HG03565 (cell line): ENCODE measurements around the gene DCAF12.

Source experiments
- ATAC-seq: cut with Tn5 transposase; IDR thresholded peaks from one replicate; pipeline ENCODE4 v1.9.1; 2021; ENCODE audit warnings: mild to moderate bottlenecking, moderate library complexity; ENCODE audit not compliant: unreplicated experiment

Gene DCAF12

DNA sequence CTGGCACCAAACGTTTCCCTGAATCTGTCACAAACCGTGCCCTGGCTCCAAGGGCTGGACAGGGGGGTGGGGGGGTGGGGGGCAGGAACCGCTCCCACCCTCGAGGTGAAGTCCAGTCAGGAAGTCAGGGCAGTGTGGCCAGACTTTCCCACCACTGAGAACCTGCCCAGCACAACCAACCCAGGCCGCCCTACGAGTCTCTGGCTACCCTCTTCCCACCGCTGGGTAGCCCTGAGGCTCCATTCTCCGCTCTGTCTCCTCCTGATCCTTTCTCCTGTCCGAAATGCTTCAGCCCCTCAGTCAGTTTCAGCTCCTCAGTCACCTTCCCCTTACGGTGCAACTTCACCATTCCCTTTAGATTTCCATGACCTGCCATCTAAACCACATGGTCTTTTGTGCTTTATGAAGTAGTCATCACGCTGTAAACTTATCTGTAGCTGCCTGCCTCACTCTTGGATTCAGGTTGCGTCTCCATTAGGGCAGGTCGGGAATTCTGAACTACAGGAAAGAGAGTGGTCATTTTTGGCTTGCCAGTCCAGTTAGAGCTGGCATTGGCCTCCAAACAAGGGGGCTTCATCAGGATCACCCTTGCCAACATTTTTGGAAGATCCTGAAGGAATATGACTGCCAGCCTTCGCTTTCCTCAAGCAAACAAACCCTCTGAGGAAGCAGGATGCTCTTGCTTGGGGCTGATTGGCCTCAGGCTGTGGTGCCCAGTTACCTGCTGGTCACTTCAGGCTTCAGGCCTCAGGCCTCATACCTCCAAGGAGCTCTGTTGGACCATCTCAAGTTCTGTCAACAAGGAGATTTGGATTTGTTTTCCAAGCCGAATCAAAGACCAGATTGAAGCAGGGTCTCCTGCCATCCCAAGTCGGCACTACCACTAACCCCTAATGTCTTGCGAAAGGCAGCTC lies 794 bp upstream of the DCAF12 start:
- ATAC-seq, result no peak

DNA sequence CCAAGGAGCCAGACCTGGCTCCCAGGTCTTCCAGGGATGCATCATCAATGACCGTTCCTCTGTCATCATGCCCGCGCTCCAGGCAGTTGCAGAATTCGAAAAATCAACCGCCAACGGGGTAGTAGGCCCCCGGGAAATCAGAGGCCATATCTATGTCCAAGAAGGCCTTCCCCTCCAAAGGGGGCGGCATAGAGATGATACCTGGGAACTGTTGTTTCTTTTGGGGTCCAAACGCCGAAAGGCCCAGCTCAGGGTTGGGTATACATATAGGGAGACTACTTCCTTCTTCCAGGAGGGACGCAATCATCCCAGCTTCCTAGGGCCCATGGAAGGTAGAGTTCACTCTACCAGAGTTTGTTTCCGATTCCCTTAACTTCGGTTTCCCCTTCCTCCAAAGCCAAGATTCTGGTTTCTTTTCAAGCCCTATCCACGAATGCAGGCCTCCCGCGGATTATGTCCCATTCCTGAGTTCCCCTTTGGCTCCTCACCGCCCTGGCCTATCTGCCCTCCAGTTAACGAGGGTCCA lies 754 bp downstream of the DCAF12 start:
- no peak for ATAC-seq

DNA sequence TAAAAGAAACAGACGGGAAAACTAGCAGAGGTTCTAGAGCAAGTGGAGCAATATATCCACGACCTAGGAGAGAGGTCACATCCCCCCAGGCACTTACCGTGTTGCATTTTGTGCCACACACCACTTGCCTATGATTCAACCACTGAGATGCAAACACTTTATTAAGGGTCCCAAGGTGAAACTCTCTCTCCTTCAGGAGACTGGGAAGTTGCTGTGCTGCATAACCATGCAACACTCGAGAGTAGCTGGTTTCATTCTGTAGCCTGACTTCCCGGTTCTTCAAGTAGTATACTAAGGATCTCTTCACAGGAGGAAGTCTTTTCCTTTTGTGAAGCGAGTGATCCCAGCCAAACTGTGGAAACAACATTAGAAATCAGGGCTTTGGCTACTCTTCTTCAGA lies 1.6 kb downstream of the DCAF12 start:
- no peak for ATAC-seq

DNA sequence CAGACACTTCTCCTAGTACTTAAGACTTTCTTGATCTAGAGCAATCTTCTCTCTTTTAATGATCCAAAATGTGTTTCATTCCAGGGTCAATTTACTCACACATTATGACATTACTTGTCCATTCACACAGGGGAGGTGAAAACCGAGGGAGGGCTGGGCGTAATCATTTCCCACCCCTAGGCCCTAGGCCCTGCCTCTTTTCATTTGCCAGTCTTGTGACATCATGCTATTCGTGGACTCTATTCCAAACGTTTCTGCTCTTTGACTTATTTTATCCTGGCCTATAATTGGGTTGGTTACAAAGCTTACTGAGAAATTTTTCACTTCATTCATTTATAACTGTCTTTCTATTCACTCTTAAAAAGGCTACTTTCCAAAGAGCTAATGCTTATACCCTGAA lies 2.4 kb downstream of the DCAF12 start:
- peak; percentile 4 for ATAC-seq

DNA sequence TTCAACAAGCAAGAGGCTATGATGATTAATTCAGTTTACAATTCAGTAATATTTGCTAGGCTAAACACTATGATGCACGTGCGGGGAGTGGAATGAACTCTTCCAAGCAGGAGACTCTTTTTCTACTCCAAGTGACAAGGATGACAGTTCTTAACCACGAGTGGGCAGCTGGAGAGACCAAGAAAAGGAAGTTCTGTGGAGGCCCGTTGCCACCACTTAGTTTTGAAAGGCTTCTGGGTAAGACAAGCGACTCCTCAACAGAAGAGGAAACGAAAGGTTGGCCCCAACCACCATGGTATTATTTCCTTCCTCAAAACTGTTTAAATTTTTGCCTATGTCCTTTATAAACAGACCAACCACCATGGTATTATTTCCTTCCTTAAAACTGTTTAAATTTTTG lies 2.8 kb downstream of the DCAF12 start:
- peak; percentile 32 for ATAC-seq

DNA sequence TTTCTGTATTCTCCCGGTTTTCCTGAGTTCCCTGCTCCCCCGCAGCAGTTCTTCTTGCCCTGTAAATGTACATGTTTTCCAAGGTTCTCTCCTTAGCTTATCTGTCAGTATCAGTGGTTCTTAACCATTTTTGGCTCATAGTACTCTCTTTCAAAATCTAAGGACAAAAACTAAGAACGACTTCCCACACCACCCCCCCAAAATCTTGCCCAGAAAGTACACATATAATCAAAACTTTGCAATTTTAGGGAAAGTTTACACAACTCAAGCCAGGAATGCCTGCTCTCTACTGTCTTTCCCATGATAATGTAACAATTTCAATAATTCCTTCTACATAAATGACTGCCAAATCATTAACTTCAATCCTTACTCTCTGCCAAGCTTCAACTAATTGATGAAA lies 4.5 kb downstream of the DCAF12 start:
- ATAC-seq, result no peak

DNA sequence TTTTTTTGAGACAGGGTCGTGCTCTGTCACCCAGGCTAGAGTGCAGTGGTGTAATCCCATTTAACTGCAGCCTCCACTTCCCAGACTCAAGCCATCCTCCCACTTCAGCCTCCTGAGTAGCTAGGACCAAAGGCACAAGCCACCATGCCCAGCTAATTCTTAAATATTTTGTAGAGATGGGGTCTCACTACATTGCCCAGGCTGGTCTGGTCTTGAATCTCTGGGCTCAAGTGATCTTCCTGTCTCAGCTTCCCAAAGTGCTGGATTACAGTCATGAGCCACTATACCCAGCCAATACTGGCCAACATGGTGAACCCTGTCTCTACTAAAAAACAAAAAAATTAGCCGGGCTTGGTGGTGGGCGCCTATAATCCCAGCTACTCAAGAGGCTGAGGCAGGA lies 6.8 kb downstream of the DCAF12 start:
- ATAC-seq, result no peak

DNA sequence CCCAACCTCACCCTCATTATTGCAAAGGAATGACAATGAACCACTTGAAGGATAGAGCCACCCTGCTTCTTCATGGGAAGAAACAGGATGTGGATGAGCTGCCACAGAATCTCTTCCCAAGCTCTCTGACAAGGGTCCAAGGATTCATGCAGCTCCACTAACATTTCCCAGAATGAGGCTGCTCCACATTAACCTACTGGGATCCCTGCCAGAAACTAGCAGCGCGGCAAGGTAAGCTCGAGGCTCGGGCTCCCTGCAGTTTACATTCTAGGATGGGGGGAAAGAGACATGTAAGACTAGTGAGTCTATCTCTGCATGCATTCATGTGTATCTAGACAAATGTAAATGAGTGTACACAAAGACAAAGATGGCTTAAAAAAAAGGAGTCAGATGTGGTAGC lies 12.1 kb downstream of the DCAF12 start:
- ATAC-seq, result no peak

DNA sequence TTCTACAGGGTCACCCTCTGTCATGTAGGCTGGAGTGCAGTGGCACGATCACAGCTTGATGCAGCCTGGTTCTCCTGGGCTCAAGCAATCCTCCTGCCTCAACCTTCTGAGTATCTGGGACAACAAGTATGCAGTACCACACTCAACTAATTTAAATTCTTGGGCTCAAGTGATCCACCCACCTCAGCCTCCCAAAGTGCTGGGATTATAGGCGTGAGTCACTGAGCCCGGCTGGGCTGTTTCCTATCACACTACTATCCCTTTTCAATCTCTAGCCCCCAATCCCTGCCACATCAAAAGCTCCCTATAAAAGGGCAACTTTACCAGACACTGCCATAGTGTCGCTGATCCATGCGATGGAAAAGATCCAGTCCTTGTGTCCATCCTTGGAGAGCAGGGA lies 20.4 kb downstream of the DCAF12 start:
- ATAC-seq, result no peak

DNA sequence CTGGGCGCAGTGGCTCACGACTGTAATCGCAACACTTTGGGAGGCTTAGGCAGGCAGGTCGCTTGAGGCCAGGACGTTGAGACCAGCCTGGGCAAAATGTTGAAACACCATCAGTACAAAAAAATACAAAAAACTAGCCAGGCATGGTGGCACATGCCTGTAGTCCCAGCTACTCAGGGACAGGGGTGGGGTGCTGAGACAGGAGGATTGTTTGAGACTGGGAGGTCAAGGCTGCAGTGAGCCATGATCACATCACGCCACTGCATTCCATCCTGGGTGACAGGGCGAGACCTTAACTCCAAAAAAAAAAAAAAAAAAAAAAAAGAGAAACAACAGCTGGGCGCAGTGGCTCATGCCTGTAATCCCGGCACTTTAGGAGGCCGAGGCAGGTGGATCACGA lies 23.7 kb downstream of the DCAF12 start:
- no peak for ATAC-seq

DNA sequence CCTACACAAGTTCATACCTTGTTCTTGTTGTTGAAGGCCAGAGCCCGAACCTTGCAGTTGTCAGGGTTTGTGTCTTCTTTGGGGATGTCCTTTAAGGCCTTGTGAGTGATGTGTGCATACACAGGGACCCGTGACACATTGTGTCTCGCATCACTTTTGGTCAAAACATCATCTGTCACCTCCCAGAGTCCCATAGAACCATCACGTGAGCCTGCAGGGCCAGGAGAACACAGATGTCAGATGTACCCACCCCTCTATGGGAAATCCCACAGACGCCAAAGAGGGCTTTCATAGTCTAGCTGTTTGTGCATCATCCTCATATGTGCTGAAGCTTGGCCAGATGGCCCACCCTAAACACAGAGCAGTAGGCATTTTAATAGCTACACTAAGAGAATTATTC lies 28.2 kb downstream of the DCAF12 start:
- no peak for ATAC-seq

DNA sequence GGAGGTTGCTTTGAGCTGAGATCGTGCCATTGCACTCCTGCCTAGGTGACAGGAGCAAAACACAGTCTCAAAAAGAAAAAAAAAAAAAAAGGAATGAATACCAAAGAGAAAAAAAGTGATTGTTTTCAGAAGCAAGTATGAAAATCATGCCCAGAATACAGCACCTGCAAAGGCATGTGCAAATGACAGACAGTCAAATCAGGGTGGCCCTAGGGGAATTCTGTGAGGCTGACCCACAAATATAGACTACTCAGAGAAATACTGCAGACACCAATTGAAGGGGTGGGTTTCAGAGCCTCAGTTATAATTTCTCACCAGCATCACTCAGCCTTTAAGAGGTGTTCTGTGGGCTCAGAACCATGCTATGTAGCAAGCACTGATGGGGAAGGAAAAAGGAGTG lies 28.6 kb downstream of the DCAF12 start:
- no peak for ATAC-seq

DNA sequence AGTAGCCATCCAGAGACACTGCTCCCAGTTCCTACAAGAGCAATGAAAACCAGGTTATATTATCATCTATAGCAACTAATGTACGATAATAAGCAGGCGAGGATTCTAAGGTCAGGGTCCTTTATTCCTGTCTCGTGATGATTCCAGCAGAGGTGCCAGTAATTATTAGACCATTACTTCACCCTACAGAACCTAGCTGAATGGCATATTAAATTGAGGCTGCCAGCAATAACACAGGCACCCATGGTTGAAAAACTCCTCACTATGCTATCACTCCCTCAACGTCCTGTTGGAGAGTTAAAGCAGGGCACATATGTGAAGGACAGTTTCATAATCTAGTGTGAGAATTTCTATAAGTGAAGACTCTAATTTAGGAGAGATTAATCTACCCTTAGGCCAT lies 29.7 kb downstream of the DCAF12 start:
- no peak for ATAC-seq

DNA sequence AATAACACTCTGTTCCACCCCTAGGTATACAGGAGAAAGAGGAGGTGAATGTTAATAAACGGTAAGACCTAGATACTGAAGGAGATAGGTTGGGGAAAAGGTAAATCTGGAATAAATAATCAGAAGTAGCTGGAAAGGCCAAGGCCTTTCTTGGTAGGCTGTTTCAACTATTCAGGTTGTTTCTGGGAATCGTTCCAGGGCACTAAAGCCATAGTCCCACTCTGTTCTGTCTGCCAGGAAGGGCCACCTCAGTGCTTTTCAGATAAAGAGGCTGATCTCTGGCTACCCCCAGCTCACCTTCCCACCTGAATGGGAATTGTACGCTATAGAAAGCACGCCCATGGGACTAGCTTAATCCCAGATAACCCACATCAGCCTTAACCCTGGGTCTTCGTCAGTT lies 32.9 kb downstream of the DCAF12 start:
- no peak for ATAC-seq

DNA sequence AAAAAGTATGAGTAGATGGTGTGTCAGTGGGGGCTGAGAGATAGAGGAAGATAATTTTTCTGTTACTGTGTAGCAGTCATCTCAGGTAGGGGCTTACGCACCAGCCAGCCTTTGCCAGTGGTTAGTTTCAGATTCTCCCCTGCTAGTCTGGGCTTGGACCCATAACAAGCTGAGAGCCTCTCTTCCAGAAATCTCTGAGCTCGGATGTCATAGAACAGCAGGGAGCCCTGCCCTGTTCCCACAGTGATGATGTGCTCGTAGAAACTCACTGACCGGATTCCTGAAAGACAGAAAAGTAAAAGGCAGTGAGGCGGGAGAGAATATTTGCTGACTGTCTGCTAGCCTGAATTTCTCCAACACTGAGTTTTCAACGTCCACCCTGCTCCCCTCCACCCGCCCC lies 37.2 kb downstream of the DCAF12 start:
- ATAC-seq, result no peak

DNA sequence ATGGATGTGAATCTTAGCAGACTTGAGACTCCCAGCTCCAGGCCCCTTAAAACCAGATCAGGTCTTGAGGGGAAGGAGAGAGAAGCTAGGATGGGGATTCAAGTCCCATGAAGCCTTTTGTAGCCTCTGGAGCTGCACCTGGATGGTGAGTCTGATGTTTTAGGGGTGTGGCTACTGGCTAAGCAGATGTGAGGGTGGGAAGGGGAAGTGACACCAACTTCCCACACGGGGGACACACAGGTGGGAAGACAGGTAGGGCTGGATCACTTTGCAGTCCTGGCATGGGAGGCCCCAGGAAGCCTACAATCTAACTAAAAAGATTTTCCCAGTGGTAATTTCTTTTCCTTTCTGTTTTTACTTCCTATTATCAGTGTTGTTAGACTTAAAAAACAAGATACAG lies 39.1 kb downstream of the DCAF12 start:
- ATAC-seq, result no peak

DNA sequence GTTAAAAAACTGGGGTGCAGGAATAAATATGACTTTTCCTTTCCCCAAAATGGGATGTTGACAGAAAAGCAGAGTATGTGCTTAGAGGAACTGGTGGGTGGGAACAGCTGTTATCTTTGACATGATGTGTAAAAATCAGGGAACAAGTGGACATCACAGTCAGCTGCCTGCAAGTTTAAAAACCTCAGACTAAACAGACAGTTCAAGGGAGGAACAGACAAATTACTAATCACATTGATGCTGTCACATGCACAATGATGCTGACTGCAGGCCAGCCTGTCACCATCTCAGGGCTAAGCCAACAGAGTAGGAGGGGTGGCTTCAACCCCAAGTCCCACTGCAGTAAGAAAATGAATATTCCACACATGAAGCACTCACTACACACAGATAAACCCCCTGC lies 39.6 kb downstream of the DCAF12 start:
- no peak for ATAC-seq

DNA sequence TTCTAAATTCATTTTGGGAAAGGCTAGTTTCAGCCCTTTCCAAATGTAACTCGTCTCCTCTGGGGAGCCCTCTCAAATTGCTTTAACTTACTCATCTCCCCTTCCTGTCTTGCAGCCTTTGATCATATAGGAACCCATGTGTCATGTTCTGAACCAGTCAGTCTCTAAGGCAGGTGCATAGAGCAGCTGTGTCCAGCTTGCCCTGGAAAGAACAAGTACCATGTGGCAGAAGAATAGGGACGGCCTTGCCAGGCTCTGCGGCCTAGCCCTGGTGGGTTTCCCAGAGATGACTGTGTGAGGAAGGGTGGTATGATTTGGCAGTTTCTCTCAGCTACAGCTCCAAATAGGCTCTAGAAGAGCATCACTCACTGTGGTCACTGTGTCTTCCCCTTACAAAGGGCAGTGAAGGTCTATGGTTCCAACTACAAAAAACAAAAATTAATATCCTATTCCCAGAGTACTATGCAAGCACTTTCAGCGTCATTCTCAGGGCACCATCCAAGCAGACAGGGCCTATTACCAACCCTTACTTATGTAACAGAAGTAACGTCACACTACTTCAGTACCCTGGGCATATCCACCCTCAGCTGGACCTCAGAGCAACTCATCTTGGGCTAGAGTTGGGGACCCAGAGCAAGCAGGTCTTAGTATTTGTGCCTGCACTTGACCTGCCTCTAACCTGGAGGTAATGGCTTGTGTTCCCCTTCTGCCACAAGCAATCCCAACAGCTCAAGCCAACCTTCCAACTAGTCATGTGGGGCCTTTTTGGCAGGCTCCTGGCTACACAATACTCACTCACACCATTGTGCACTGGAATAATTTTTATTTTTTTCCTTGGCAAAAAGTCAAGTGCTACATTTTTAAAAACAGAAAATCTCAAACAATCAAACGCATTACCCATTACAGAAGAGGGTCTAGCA lies 40.7 kb downstream of the DCAF12 start:
- ATAC-seq, result no peak

DNA sequence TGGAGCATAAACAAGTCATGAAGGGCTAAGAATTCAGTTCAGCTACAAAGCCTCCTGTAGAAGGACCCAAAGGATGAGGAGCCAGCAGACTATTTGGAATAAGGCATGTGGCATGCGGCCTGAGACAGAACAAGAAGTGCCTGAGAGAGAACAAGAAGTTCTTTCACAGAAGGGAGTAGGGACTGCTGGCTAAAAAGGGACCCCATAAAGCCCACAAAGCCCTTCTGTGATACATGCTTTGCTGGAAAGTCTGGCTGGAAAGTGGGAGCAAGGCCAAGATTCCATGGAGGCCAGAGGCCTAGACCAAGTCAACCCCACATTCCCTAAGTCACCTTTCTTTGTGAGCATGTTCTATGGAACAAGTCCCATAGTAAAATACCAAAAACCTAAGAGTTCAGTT lies 41.9 kb downstream of the DCAF12 start:
- ATAC-seq, result no peak

DNA sequence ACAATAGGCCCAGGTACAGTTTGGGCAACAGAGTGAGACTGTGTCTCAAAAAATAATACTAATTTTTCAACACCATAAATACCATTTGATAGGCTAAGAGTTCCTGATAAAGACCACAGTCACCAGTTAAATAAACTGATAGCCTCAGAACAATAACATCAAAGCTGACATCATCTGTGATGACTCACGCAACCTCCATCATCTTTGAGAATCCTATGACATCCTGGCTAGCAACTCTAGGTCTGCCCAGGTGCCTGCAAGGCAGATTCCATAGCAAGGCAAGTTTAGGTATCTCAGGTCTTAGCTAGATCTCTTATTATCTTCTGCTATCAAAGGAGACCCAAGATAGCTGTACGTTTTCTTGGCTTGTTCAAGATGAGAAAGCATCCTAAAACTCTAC lies 47.3 kb downstream of the DCAF12 start:
- ATAC-seq, result no peak

DNA sequence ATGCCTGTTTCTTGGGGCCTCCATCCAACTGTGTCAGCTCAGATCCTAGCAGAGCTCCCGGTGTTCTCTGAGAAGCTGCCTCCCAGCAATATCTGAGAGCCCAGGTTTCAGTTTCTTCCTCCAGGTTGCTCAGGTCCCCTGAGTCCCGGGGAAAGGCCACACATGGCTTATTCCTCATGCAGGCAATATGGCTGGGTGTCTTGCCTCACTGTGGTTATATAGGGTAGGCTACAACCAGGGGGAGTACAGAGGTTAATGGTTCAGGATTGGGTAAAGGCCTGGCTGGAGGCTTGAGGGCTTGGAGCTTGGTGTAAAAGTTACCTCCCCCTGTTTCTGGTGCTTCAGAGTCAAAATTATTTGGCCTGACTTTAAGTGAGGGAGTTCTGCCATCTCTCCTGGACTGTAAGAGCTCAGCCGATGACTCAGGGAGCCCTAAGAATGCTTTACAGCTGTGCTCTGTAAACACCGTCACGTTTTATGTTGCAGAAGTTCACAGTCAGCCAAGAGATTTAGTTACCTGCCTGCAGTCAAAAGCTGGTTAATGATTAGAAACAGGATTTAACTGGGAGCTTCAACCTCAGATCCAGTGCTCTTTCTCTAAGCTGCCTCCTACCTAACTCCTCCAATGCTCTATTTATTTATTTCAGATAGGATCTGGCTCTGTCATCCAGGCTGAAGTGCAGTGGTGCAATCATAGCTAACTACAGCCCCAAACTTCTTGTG lies 53.5 kb downstream of the DCAF12 start:
- ATAC-seq, result no peak
